H1 (cell line): ENCODE data around the gene MUS81. TPM values are rescaled to one million over a fixed set of nuclear protein-coding genes. Genes with fewer than 3 reads are reported as not detected.

Source experiments
- CTCF ChIA-PET: fragments of 300-600 bp; sonication (Branson Sonifier 250); formaldehyde crosslinking; loops from one replicate; lab custom pipeline; 2021; ENCODE audit not compliant: partially characterized antibody; lab: Charles Lee
- POLR2A ChIA-PET: fragments of 300-600 bp; sonication (Branson Sonifier 250); formaldehyde crosslinking; loops from one replicate; lab custom pipeline; 2021; ENCODE audit warnings: inconsistent platforms; ENCODE audit not compliant: partially characterized antibody; lab: Charles Lee
- DNase-seq, 2 experiments: peaks; one replicate each; pipeline versions ENCODE4 v3.0.0 to v3.0.0-alpha.2; 2010 to 2022; ENCODE audit warnings: low spot score in 2 of 2, low read depth in 1 of 2, mixed read lengths in 1 of 2
- FAIRE-seq: peaks from 2 replicates; lab custom pipeline; 2011; peaks lifted over from hg19 to GRCh38; lab: Jason Lieb, UNC
- H2AFZ ChIP-seq: 2 replicates; pipeline ENCODE4 v1.8.1; 2012; ENCODE audit warnings: low read length, inconsistent platforms
- H2AK5ac ChIP-seq: 2 replicates; pipeline ENCODE4 v1.6.1; 2013; ENCODE audit warnings: low read depth, low read length
- H2BK120ac ChIP-seq: replicated peaks from 2 replicates; pipeline ENCODE3; 2013; ENCODE audit warnings: low read depth, low read length, inconsistent platforms
- H2BK12ac ChIP-seq: 2 replicates; pipeline ENCODE4 v1.6.1; 2013; ENCODE audit warnings: low read depth, low read length
- H2BK15ac ChIP-seq: 2 replicates; pipeline ENCODE4 v1.6.1; 2013; ENCODE audit warnings: low read length
- H2BK20ac ChIP-seq: 2 replicates; pipeline ENCODE4 v1.6.1; 2013; ENCODE audit warnings: low read length
- H2BK5ac ChIP-seq: 2 replicates; pipeline ENCODE4 v1.6.1; 2013; ENCODE audit warnings: low read depth, low read length
- H3K14ac ChIP-seq: 2 replicates; pipeline ENCODE4 v1.6.1; 2013; ENCODE audit warnings: inconsistent platforms; ENCODE audit not compliant: insufficient read length
- H3K18ac ChIP-seq: 2 replicates; pipeline ENCODE4 v1.6.1; 2013; ENCODE audit warnings: low read length; ENCODE audit errors: extremely low read depth
- H3K23ac ChIP-seq: 2 replicates; pipeline ENCODE4 v1.6.1; 2013; ENCODE audit warnings: inconsistent platforms; ENCODE audit not compliant: insufficient read length
- H3K23me2 ChIP-seq: 2 replicates; pipeline ENCODE4 v1.6.1; 2013; ENCODE audit warnings: low read depth, low read length
- H3K27ac ChIP-seq: 2 replicates; pipeline ENCODE4 v1.6.1; 2011; ENCODE audit warnings: low read depth, low read length, inconsistent platforms
- H3K27me3 ChIP-seq, 4 experiments: replicated peaks in 1 of 4; 1 replicate in 1 of 4; 2 replicates in 3 of 4; pipeline versions ENCODE4 v1.6.1 to v1.8.1; 2011 to 2013; ENCODE audit warnings: low read length in 3 of 4, mild to moderate bottlenecking in 3 of 4, inconsistent platforms in 2 of 4, mixed read lengths in 2 of 4, moderate library complexity in 1 of 4; ENCODE audit not compliant: control insufficient read depth in 3 of 4, insufficient read depth in 3 of 4; ENCODE audit errors: extremely low read depth in 1 of 4
- H3K36me3 ChIP-seq, 4 experiments: 2 replicates each; pipeline versions ENCODE4 v1.6.1 to v1.8.1; 2011 to 2013; ENCODE audit warnings: mild to moderate bottlenecking in 4 of 4, low read length in 3 of 4, moderate library complexity in 2 of 4, control low read depth in 1 of 4, inconsistent platforms in 1 of 4; ENCODE audit not compliant: insufficient read depth in 4 of 4, control insufficient read depth in 2 of 4
- H3K4ac ChIP-seq: replicated peaks from 2 replicates; pipeline ENCODE3; 2013; ENCODE audit warnings: low read length, low read depth, mixed read lengths, inconsistent platforms; ENCODE audit not compliant: insufficient read length
- H3K4me1 ChIP-seq, 4 experiments: replicated peaks in 1 of 4; 1 replicate in 1 of 4; 2 replicates in 3 of 4; pipeline versions ENCODE4 v1.6.1 to v1.8.1; 2011 to 2013; ENCODE audit warnings: low read length in 3 of 4, inconsistent platforms in 2 of 4, mixed read lengths in 1 of 4; ENCODE audit not compliant: insufficient read depth in 4 of 4, control insufficient read depth in 3 of 4
- H3K4me2 ChIP-seq, 2 experiments: 2 replicates each; pipeline versions ENCODE4 v1.6.1 to v1.8.1; 2011 to 2013; ENCODE audit warnings: low read depth in 2 of 2, low read length in 2 of 2, control low read depth in 1 of 2, inconsistent platforms in 1 of 2, mild to moderate bottlenecking in 1 of 2; ENCODE audit not compliant: insufficient read depth in 1 of 2
- H3K4me3 ChIP-seq, 4 experiments: fragments of 200-600, 300-600 bp in 1 of 4; sonication (generic), shearing (Covaris generic), sonication (Bioruptor Twin) in 1 of 4; 2 replicates each; pipeline versions ENCODE4 v1.5.1 to v1.8.1; 2011 to 2016; ENCODE audit warnings: low read length in 4 of 4, low read depth in 3 of 4, control low read depth in 2 of 4, inconsistent platforms in 2 of 4, mild to moderate bottlenecking in 2 of 4, mixed read lengths in 1 of 4, moderate library complexity in 1 of 4; ENCODE audit not compliant: insufficient read depth in 2 of 4; ENCODE audit errors: extremely low read depth in 1 of 4
- H3K56ac ChIP-seq: replicated peaks from 2 replicates; pipeline ENCODE3; 2013; ENCODE audit warnings: low read depth, mild to moderate bottlenecking, mixed read lengths, low read length, inconsistent platforms; ENCODE audit not compliant: insufficient read length
- H3K79me1 ChIP-seq: 2 replicates; pipeline ENCODE4 v1.6.1; 2013; ENCODE audit warnings: low read depth, low read length, control low read depth
- H3K79me2 ChIP-seq, 2 experiments: 2 replicates each; pipeline versions ENCODE4 v1.6.1 to v1.8.1; 2012 to 2013; ENCODE audit warnings: low read length in 2 of 2, mild to moderate bottlenecking in 2 of 2, inconsistent platforms in 1 of 2; ENCODE audit not compliant: insufficient read depth in 2 of 2, control insufficient read depth in 1 of 2
- H3K9ac ChIP-seq, 4 experiments: replicated peaks in 1 of 4; 1 replicate in 1 of 4; 2 replicates in 3 of 4; pipeline versions ENCODE4 v1.6.1 to v1.8.1; 2011 to 2013; ENCODE audit warnings: low read depth in 3 of 4, low read length in 3 of 4, control low read depth in 2 of 4, mild to moderate bottlenecking in 2 of 4, moderate library complexity in 2 of 4, inconsistent platforms in 1 of 4; ENCODE audit errors: extremely low read depth in 1 of 4
- H3K9me3 ChIP-seq, 2 experiments: 2 replicates each; pipeline versions ENCODE4 v1.6.1 to v1.8.1; 2012 to 2013; ENCODE audit warnings: mild to moderate bottlenecking in 2 of 2, moderate library complexity in 2 of 2, control low read depth in 1 of 2, inconsistent platforms in 1 of 2, low read depth in 1 of 2, low read length in 1 of 2, mixed read lengths in 1 of 2; ENCODE audit not compliant: insufficient read depth in 2 of 2
- H4K20me1 ChIP-seq, 2 experiments: replicated peaks in 1 of 2; 2 replicates each; pipeline versions ENCODE3 to v1.8.1; 2011 to 2013; ENCODE audit warnings: inconsistent platforms in 2 of 2, low read length in 2 of 2, mild to moderate bottlenecking in 1 of 2; ENCODE audit not compliant: insufficient read depth in 2 of 2, control insufficient read depth in 1 of 2
- H4K5ac ChIP-seq: 2 replicates; pipeline ENCODE4 v1.6.1; 2013; ENCODE audit warnings: low read length, low read depth, mixed read lengths, inconsistent platforms; ENCODE audit not compliant: insufficient read length
- H4K8ac ChIP-seq: 2 replicates; pipeline ENCODE4 v1.8.0; 2013; ENCODE audit warnings: mild to moderate bottlenecking, moderate library complexity, low read length, inconsistent platforms; ENCODE audit not compliant: insufficient read depth; ENCODE audit errors: extremely low read depth
- H4K91ac ChIP-seq: replicated peaks from 2 replicates; pipeline ENCODE3; 2013; ENCODE audit warnings: low read length, mixed read lengths, inconsistent platforms; ENCODE audit not compliant: insufficient read length
- CBX8 ChIP-seq: fragments of 300-800, 300-1000 bp; sonication (generic); IDR thresholded peaks from 2 replicates; pipeline ENCODE4 v1.7.1; 2016; ENCODE audit warnings: low read depth, low read length, borderline replicate concordance
- CEBPB ChIP-seq: IDR thresholded peaks from 2 replicates; pipeline ENCODE4 v1.6.1; 2012; ENCODE audit warnings: low read depth, low read length
- JUN ChIP-seq: IDR thresholded peaks from 2 replicates; pipeline ENCODE4 v1.6.1; 2011; ENCODE audit warnings: low read depth, mild to moderate bottlenecking, improper control_type of control experiment, low read length
- SIRT6 ChIP-seq: IDR thresholded peaks from one replicate; pipeline ENCODE4 v1.7.1; 2012; ENCODE audit warnings: low read length, inconsistent platforms
- SUZ12 ChIP-seq: fragments of 200-600 bp; sonication (generic); IDR thresholded peaks from 2 replicates; pipeline ENCODE4 v1.6.1; 2012; ENCODE audit warnings: mild to moderate bottlenecking, inconsistent platforms, low read length, moderate library complexity, mixed read lengths
- WGBS, 2 experiments: shearing (Covaris generic) in 1 of 2; methylation state at CpG; one replicate each; pipeline versions ENCODE4 v1.1.6 to v1.1.7; 2013 to 2015; ENCODE audit warnings: low lambda C conversion rate in 2 of 2, mixed read lengths in 2 of 2, inconsistent platforms in 1 of 2, low coverage in 1 of 2, missing lambda C conversion rate in 1 of 2; ENCODE audit not compliant: insufficient replicate concordance in 2 of 2, insufficient coverage in 1 of 2, insufficient read length in 1 of 2; ENCODE audit errors: extremely low coverage in 1 of 2, missing lambda C conversion rate in 1 of 2; 5-methylcytosine and 5-hydroxymethylcytosine counted together
- polyA plus RNA-seq, 7 experiments: library from polyadenylated mRNA; depleted of rRNA in 3 of 7; stranded (reverse) in 5 of 7; unstranded in 2 of 7; fragments of >200 nt in 5 of 7; fragments of 200-250 nt in 2 of 7; gene quantifications; 1 replicate in 5 of 7; 2 replicates in 1 of 7; 4 replicates in 1 of 7; pipeline versions ENCODE4 v1.2.1 to v1.2.3, GENCODE V29; 2011 to 2013; ENCODE audit warnings: missing spikeins in 2 of 7, mixed read lengths in 2 of 7
- total RNA-seq: library from RNA; stranded (reverse); fragmentation: NEBNext Ultra II Directional; extraction: Animal tissue kit (Norgen Biotek cat#: 25700); gene quantifications from 2 replicates; pipeline ENCODE4 v1.2.1, GENCODE V29; 2021

MUS81 gene
- total and polyA plus RNA-seq, 2 of the 8 experiments (the other 6 are each of a cell fraction or from before 2014, with no cell fraction given): 30.2 to 31.5 TPM

- peaks cover 5 to 16% (median 12%) of the 10 kb centered on the region in 4 experiments; a peak in 7 of 8 replicates for H3K36me3 ChIP-seq
- H2AFZ ChIP-seq: no peak overlapping the region
- POLR2A ChIA-PET: interaction anchor here (0.7 to 39.7 kb wide), 4 partner anchors 24 to 242 kb away, joined by 3 to 1071 read pairs (median 4); partner anchors contain the start of genes CFL1, EFEMP2, MUS81 and SIPA1
- no peaks in the 10 kb centered on the region for H3K9me3 ChIP-seq
- H2BK15ac ChIP-seq: no peak overlapping the region
- DNase-seq: no peak
- no peak overlapping the region for H3K56ac ChIP-seq
- no peak overlapping the region for H3K23ac ChIP-seq
- 80% methylated on average over 7 of the region's 7 CpGs; no CpG with 5 or more reads in 1 of the 2 experiments for WGBS, 2 experiments
- peaks cover 5 to 6% of the 10 kb centered on the region in 2 experiments for H4K20me1 ChIP-seq
- peaks cover 0 to 3% (median 0%) of the 10 kb centered on the region in 4 experiments; a peak in 1 of 7 replicates for H3K27me3 ChIP-seq
- no peak overlapping the region for H2BK5ac ChIP-seq
- no peak overlapping the region for H3K4me2 ChIP-seq
- FAIRE-seq: no peak
- H3K79me1 ChIP-seq: no peaks in the 10 kb centered on the region
- H4K8ac ChIP-seq: no peak overlapping the region
- H3K18ac ChIP-seq: no peak overlapping the region
- H3K23me2 ChIP-seq: no peaks in the 10 kb centered on the region
- H3K4me1 ChIP-seq: peaks cover 0 to 2% (median 0%) of the 10 kb centered on the region in 4 experiments; a peak in 1 of 7 replicates
- no peak overlapping the region for H2BK20ac ChIP-seq
- CTCF ChIA-PET: interaction anchor here (0.6 to 19.6 kb wide), 8 partner anchors 7 to 252 kb away, joined by 3 to 283 read pairs (median 22); partner anchors contain the start of genes CCDC85B, FIBP and MUS81
- H3K27ac ChIP-seq: no peak overlapping the region
- H3K9ac ChIP-seq: no peak overlapping the region
- no peak overlapping the region for H3K14ac ChIP-seq
- no peak overlapping the region for H4K5ac ChIP-seq
- no peak overlapping the region for H2BK12ac ChIP-seq
- no peaks in the 10 kb centered on the region for H3K79me2 ChIP-seq
- H3K4me3 ChIP-seq: no peak overlapping the region
- H3K4ac ChIP-seq: no peak overlapping the region
- no peak overlapping the region for H4K91ac ChIP-seq
- H2BK120ac ChIP-seq: no peak overlapping the region
- no peak overlapping the region for H2AK5ac ChIP-seq
- TF ChIP-seq SIRT6: no peak
- no peak for TF ChIP-seq CBX8
- no peak for TF ChIP-seq CEBPB
- TF ChIP-seq SUZ12: no peak
- TF ChIP-seq JUN: no peak
Measured at GRCh38 chr11:65880027-65880426, 19.8 kb downstream of the MUS81 start.
